ENCODE measurements around the gene TENM3. TPM values are rescaled to one million over a fixed set of nuclear protein-coding genes. Genes with fewer than 3 reads are reported as not detected.
"Not testable (repeated sequence)": the region's sequence is repeated elsewhere in the genome, so short reads cannot be mapped to it uniquely, and the experiment has no call there.

TENM3 gene
- total RNA-seq, 1 donor from 2014 or later = not detected

- intact Hi-C loops (cut with micrococcal nuclease) = no loop called here
- Mint-ChIP-seq H3K4me3 (no peak overlapping the region), H3K9me3 (peaks cover 22% of the 10 kb centered on the region), H3K27me3 (ENCODE audit: insufficient read depth) (peaks cover 2% of the 10 kb centered on the region), H3K4me1 (ENCODE audit: low read depth) (no peaks in the 10 kb centered on the region), H3K27ac (peak overlapping the region; percentile 3), H3K36me3 (ENCODE audit: low read depth) (peaks cover 2% of the 10 kb centered on the region)
- no peak for DNase-seq (ENCODE audit: low spot score)
Observed at GRCh38 chr4:182812916-182813315, 569.7 kb downstream of the TENM3 start.

DNA sequence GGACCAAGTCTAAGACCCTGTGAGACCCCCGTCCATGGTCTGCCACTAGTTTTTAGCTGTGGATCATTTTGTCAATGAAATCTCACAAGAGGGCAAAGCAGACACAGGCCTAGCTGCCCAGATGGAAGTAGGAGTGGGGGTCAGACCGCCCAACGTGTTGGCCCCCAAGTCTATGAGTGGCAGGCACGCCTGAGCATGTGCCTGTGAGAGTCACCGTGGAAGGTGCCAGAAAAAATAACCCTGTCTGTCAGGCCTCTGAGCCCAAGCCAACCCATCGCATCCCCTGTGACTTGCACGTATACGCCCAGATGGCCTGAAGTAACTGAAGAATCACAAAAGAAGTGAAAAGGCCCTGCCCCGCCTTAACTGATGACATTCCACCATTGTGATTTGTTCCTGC, 570.9 kb downstream of the TENM3 start:
- H3K27ac Mint-ChIP-seq; H3K4me1 Mint-ChIP-seq (ENCODE audit: low read depth); H3K27me3 Mint-ChIP-seq (ENCODE audit: insufficient read depth); H3K4me3 Mint-ChIP-seq; H3K36me3 Mint-ChIP-seq (ENCODE audit: low read depth); intact Hi-C loops (cut with micrococcal nuclease); DNase-seq (ENCODE audit: low spot score): not testable (repeated sequence)
- H3K9me3 Mint-ChIP-seq = peaks cover 22% of the 10 kb centered on the region

- Mint-ChIP-seq H3K9me3 (no peaks in the 10 kb centered on the region), H3K27ac (no peak overlapping the region), H3K27me3 (ENCODE audit: insufficient read depth) (no peaks in the 10 kb centered on the region), H3K36me3 (ENCODE audit: low read depth) (no peaks in the 10 kb centered on the region), H3K4me3 (no peak overlapping the region), H3K4me1 (ENCODE audit: low read depth) (peaks cover 8% of the 10 kb centered on the region)
- no peak for DNase-seq (ENCODE audit: low spot score)
- intact Hi-C loops (cut with micrococcal nuclease) = no loop called here
Observed at GRCh38 chr4:182818926-182819730, 575.9 kb downstream of the TENM3 start.

- intact Hi-C loops (cut with micrococcal nuclease) = no loop called here
- no peaks in the 10 kb centered on the region for H3K27me3 Mint-ChIP-seq (ENCODE audit: insufficient read depth)
- no peaks in the 10 kb centered on the region for H3K9me3 Mint-ChIP-seq
- no peaks in the 10 kb centered on the region for H3K36me3 Mint-ChIP-seq (ENCODE audit: low read depth)
- H3K4me1 Mint-ChIP-seq (ENCODE audit: low read depth) = peaks cover 10% of the 10 kb centered on the region
- H3K4me3 Mint-ChIP-seq = no peak overlapping the region
- DNase-seq (ENCODE audit: low spot score) = no peak
- H3K27ac Mint-ChIP-seq = no peak overlapping the region
Observed at GRCh38 chr4:182819751-182820150, 576.5 kb downstream of the TENM3 start.

GRCh38 chr4:182822554-182822953, 579.4 kb downstream of the TENM3 start:
- H3K4me1 Mint-ChIP-seq (ENCODE audit: low read depth) = peaks cover 18% of the 10 kb centered on the region
- intact Hi-C loops (cut with micrococcal nuclease) = no loop called here

GRCh38 chr4:182823576-182823975, 580.4 kb downstream of the TENM3 start:
- H3K4me3 Mint-ChIP-seq = no peak overlapping the region
- no peaks in the 10 kb centered on the region for H3K27me3 Mint-ChIP-seq (ENCODE audit: insufficient read depth)

More at GRCh38 chr4:182822554-182822953, 579.4 kb downstream of the TENM3 start:
- no peaks in the 10 kb centered on the region for H3K9me3 Mint-ChIP-seq
- DNase-seq (ENCODE audit: low spot score) = no peak
- no peak overlapping the region for H3K4me3 Mint-ChIP-seq
- no peak overlapping the region for H3K27ac Mint-ChIP-seq
- no peaks in the 10 kb centered on the region for H3K36me3 Mint-ChIP-seq (ENCODE audit: low read depth)
- no peaks in the 10 kb centered on the region for H3K27me3 Mint-ChIP-seq (ENCODE audit: insufficient read depth)

GRCh38 chr4:182825003-182825402, 581.8 kb downstream of the TENM3 start:
- no peak for DNase-seq (ENCODE audit: low spot score)
- intact Hi-C loops (cut with micrococcal nuclease) = no loop called here
- Mint-ChIP-seq H3K36me3 (ENCODE audit: low read depth) (no peaks in the 10 kb centered on the region), H3K27me3 (ENCODE audit: insufficient read depth) (no peaks in the 10 kb centered on the region), H3K4me1 (ENCODE audit: low read depth) (peaks cover 18% of the 10 kb centered on the region), H3K4me3 (no peak overlapping the region), H3K27ac (no peak overlapping the region), H3K9me3 (no peaks in the 10 kb centered on the region)

More at GRCh38 chr4:182823576-182823975, 580.4 kb downstream of the TENM3 start:
- Mint-ChIP-seq H3K4me1 (ENCODE audit: low read depth) (peaks cover 18% of the 10 kb centered on the region), H3K9me3 (no peaks in the 10 kb centered on the region), H3K36me3 (ENCODE audit: low read depth) (no peaks in the 10 kb centered on the region), H3K27ac (no peak overlapping the region)
- intact Hi-C loops (cut with micrococcal nuclease) = no loop called here
- DNase-seq (ENCODE audit: low spot score) = no peak

- Mint-ChIP-seq H3K36me3 (ENCODE audit: low read depth) (no peaks in the 10 kb centered on the region), H3K4me3 (no peak overlapping the region), H3K4me1 (ENCODE audit: low read depth) (peaks cover 18% of the 10 kb centered on the region), H3K27ac (no peak overlapping the region), H3K9me3 (no peaks in the 10 kb centered on the region), H3K27me3 (ENCODE audit: insufficient read depth) (no peaks in the 10 kb centered on the region)
- no peak for DNase-seq (ENCODE audit: low spot score)
- intact Hi-C loops (cut with micrococcal nuclease) = no loop called here
Observed at GRCh38 chr4:182825786-182826185, 582.6 kb downstream of the TENM3 start.

GRCh38 chr4:182826391-182826790, 583.2 kb downstream of the TENM3 start:
- intact Hi-C loops (cut with micrococcal nuclease) = no loop called here
- no peaks in the 10 kb centered on the region for H3K9me3 Mint-ChIP-seq
- no peaks in the 10 kb centered on the region for H3K27me3 Mint-ChIP-seq (ENCODE audit: insufficient read depth)
- no peak overlapping the region for H3K4me3 Mint-ChIP-seq
- H3K4me1 Mint-ChIP-seq (ENCODE audit: low read depth) = peaks cover 18% of the 10 kb centered on the region
- no peak overlapping the region for H3K27ac Mint-ChIP-seq
- H3K36me3 Mint-ChIP-seq (ENCODE audit: low read depth) = no peaks in the 10 kb centered on the region
- DNase-seq (ENCODE audit: low spot score) = no peak

GRCh38 chr4:182827166-182827565, 584.0 kb downstream of the TENM3 start:
- intact Hi-C loops (cut with micrococcal nuclease) = no loop called here
- peaks cover 18% of the 10 kb centered on the region for H3K4me1 Mint-ChIP-seq (ENCODE audit: low read depth)
- DNase-seq (ENCODE audit: low spot score) = no peak
- H3K4me3 Mint-ChIP-seq = no peak overlapping the region
- H3K9me3 Mint-ChIP-seq = no peaks in the 10 kb centered on the region
- no peaks in the 10 kb centered on the region for H3K36me3 Mint-ChIP-seq (ENCODE audit: low read depth)
- H3K27me3 Mint-ChIP-seq (ENCODE audit: insufficient read depth) = no peaks in the 10 kb centered on the region
- H3K27ac Mint-ChIP-seq = no peak overlapping the region

DNA sequence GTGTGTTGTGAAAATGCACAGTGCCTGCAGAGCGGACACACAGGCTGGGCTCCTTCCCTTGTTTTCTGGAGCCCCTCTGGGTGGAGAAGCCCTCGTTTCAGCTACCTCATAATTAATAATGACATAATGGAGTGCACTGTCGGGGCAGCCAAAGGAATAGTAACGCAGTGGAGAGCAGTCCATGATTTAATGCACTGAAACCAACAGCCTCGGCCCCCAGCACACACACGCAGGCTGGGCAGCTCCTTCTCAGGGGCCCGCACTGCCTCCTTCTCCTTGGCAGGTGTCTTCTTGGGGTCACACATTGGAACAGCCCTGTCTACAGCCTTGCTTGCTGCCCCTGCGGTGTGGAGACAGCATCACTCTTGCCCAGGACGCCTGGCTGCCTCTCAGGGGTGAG, 584.8 kb downstream of the TENM3 start:
- intact Hi-C loops (cut with micrococcal nuclease) = no loop called here
- Mint-ChIP-seq H3K36me3 (ENCODE audit: low read depth) (no peaks in the 10 kb centered on the region), H3K9me3 (no peaks in the 10 kb centered on the region), H3K4me3 (no peak overlapping the region), H3K4me1 (ENCODE audit: low read depth) (peaks cover 18% of the 10 kb centered on the region), H3K27me3 (ENCODE audit: insufficient read depth) (no peaks in the 10 kb centered on the region), H3K27ac (no peak overlapping the region)
- DNase-seq (ENCODE audit: low spot score) = no peak

DNA sequence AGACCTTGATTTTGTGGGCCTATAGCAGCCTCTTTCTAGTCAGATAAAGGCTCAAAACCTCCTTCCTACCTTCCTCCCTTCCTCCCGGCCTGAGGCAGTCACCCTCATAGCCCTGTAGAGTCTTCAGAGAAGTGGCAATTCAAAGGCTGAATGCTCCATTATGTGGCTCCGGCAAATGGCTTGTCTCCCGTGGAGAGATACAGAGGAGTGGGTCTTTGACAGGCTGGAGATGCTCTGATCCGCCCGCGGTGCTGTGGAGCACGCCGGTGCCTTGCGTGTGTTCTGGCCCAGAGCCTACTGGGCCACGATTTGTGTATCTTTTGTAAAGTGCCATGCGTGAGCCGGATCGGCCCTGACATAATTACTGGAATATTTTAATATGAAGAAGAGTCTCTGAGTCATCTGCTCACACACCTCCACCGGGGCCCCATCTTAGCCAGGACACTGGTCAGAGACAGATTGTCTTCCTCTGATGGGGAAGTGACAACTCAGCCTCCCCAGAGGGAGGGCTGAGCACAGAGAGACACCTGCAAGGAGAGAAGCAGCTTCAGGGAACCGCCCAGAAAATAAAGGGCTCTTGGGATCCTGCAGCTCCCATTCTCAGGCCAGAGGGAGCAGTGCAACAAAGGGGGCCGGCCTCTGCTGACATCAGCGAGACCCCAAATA, 585.3 kb downstream of the TENM3 start:
- intact Hi-C loops (cut with micrococcal nuclease) = no loop called here
- Mint-ChIP-seq H3K36me3 (ENCODE audit: low read depth) (no peaks in the 10 kb centered on the region), H3K4me1 (ENCODE audit: low read depth) (peaks cover 16% of the 10 kb centered on the region), H3K4me3 (no peak overlapping the region), H3K9me3 (no peaks in the 10 kb centered on the region), H3K27me3 (ENCODE audit: insufficient read depth) (no peaks in the 10 kb centered on the region), H3K27ac (no peak overlapping the region)
- DNase-seq (ENCODE audit: low spot score) = no peak

DNA sequence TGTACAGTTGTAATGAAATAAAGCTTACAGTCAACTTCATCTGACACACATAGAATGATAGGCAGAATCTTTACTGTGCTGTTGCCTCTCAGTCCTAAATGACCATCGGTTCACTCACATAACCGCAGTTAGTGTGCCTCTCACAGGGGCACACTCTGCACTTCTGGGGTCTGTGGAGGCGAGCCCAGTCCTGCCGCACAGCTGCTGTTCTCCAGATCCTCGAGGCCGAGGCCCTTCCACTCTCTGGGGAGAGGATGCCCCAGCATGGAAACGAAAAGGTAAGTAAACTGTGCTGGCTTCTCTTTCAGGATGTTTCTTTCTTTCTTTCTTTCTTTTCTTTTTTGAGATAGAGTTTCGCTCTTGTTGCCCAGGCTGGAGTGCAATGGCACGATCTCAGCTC, 586.0 kb downstream of the TENM3 start:
- no peaks in the 10 kb centered on the region for H3K27me3 Mint-ChIP-seq (ENCODE audit: insufficient read depth)
- H3K27ac Mint-ChIP-seq = no peak overlapping the region

More for the DNA sequence above, 586.0 kb downstream of the TENM3 start:
- Mint-ChIP-seq H3K4me3 (no peak overlapping the region), H3K4me1 (ENCODE audit: low read depth) (peaks cover 9% of the 10 kb centered on the region), H3K9me3 (no peaks in the 10 kb centered on the region), H3K36me3 (ENCODE audit: low read depth) (no peaks in the 10 kb centered on the region)
- DNase-seq (ENCODE audit: low spot score) = no peak
- intact Hi-C loops (cut with micrococcal nuclease) = no loop called here
